Lower leg skin (tissue), 3 donors: ENCODE data around the gene LCN12.

ENCODE experiments used
- POLR2A ChIP-seq, 2 donors: fragments of 450-650 bp; IDR thresholded peaks; one replicate each; pipeline ENCODE4 v1.6.1; 2016 to 2017; ENCODE audit warnings: antibody characterized with exemption in 2 of 2, mild to moderate bottlenecking in 1 of 2, moderate library complexity in 1 of 2
- TF ChIP-seq, protein P1 (sequence below), 3 donors: fragments of 450-650 bp; IDR thresholded peaks; one replicate each; pipeline ENCODE4 v1.5.1; 2016; ENCODE audit warnings: antibody characterized with exemption in 3 of 3, mild to moderate bottlenecking in 3 of 3, moderate library complexity in 2 of 3

DNA sequence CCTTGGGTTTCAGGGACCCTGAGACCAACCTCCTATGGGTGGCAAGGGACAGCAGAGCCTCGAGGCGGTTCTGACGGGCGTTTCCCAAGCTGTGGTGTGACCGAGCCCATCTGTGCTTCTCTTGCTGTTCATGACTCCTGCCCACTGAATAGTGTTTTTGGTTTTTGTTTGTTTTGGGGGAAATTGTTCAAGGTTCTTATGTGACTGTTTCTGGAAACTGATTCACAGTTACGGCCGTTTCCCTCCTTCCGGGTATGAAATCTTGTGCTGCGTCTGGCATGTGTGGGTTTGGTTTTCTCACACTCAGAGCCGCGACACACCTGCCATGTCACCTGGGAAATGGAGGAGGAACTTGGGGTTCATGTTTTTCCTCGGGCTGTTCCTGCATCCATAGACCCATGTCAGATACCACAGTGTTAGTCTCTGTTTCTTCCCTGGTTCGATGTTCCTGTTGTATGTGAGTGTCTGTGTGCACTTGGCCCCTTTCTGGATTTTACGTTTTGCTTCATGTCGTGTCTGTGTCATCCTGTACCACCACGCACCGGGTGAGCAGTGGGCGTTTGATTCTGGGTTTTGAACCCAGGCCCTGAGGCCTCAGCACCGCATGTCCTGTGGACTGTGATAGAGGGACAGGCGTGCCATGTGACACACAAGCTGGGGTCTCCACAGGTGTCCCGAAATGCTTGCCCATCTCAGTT, 36.3 kb upstream of the LCN12 start:
- TF ChIP-seq, protein P1, sequence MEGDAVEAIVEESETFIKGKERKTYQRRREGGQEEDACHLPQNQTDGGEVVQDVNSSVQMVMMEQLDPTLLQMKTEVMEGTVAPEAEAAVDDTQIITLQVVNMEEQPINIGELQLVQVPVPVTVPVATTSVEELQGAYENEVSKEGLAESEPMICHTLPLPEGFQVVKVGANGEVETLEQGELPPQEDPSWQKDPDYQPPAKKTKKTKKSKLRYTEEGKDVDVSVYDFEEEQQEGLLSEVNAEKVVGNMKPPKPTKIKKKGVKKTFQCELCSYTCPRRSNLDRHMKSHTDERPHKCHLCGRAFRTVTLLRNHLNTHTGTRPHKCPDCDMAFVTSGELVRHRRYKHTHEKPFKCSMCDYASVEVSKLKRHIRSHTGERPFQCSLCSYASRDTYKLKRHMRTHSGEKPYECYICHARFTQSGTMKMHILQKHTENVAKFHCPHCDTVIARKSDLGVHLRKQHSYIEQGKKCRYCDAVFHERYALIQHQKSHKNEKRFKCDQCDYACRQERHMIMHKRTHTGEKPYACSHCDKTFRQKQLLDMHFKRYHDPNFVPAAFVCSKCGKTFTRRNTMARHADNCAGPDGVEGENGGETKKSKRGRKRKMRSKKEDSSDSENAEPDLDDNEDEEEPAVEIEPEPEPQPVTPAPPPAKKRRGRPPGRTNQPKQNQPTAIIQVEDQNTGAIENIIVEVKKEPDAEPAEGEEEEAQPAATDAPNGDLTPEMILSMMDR (IDR thresholded peaks at IDR 0.05): no peak
- no peak for TF ChIP-seq POLR2A (IDR thresholded peaks at IDR 0.05)
